ENCODE results near the gene ADGRV1. TPM values are rescaled to one million over a fixed set of nuclear protein-coding genes. Genes with fewer than 3 reads are reported as not detected.
A peak's percentile ranks its signal among the peaks of the same experiment; 100 is the strongest.

Gene ADGRV1
- total and polyA plus RNA-seq, 9 of the 15 experiments (the other 6 are each of a cell fraction or from before 2014, with no cell fraction given): 21.7 to 156 (median 58.2) TPM

DNA sequence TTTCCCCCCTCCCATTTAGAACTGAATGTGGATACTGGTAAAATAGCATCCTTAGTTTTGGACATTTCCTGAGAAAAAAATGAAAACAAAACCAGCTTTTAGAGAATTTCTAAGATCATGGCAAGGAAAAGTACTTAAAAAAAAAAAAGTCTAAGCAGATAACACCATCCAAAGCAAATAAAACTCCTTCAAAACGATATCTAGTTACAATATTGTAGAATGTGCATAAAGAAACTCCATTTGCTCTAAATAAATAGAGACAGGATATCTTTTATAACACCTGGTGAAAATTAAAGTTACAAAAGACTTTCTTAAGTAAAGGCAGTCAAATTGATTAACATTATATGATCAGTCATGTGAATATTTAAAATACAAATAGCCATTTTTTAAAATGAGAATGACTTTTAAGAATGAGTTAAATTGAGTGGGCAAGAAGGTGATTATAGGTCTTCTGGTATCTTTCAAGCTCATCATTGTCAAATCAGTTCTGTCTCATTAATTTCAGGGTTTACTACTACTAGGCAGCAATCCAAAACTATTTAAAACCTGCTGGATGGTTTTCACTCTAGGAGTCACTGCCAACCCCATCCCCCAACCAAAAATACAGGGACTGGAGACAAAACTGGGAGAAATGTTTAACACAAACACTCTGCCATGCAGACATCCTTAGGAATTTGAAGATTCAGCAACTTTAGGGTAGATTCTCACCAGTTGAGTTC lies 382.6 kb downstream of the ADGRV1 start:
- Histone ChIP-seq H3K4me1 (replicated peaks in 1 of 2; ENCODE audit: control insufficient read depth in 2 of 2, insufficient read depth in 2 of 2, low read length in 2 of 2) (no peaks in the 10 kb centered on the region; a peak in 1 of 5 replicates), H3K27ac (ENCODE audit: extremely low read depth, low read depth, low read length) (no peak overlapping the region), H3K9me1 (ENCODE audit: control insufficient read depth, insufficient read depth, low read length) (no peaks in the 10 kb centered on the region), H3K9me3 (replicated peaks; ENCODE audit: control insufficient read depth, insufficient read depth, low read depth, low read length) (no peaks in the 10 kb centered on the region), H3K36me3 (ENCODE audit: control insufficient read depth, insufficient read depth, low read length) (no peaks in the 10 kb centered on the region), H2AFZ (ENCODE audit: low read depth, low read length) (no peak overlapping the region), H3K9ac (ENCODE audit: insufficient read depth in 1 of 2, low read depth in 2 of 2, low read length in 2 of 2) (no peak overlapping the region), H3K79me2 (ENCODE audit: control insufficient read depth, insufficient read depth, low read length) (no peaks in the 10 kb centered on the region), H3K4me3 (no peak overlapping the region), H4K20me1 (replicated peaks; ENCODE audit: control insufficient read depth, insufficient read depth, low read length) (no peaks in the 10 kb centered on the region), H3K4me2 (ENCODE audit: insufficient read depth, low read length) (no peak overlapping the region), H3K27me3 (ENCODE audit: control insufficient read depth in 2 of 2, insufficient read depth in 2 of 2, low read length in 2 of 2) (no peaks in the 10 kb centered on the region)
- 46% methylated on average over 1 of the region's 1 CpG for WGBS (ENCODE audit: insufficient coverage, low coverage, missing lambda C conversion rate)
- in situ Hi-C loops (cut with MboI): no loop called here
- intact Hi-C loops (cut with micrococcal nuclease): no loop called here
- TF ChIP-seq ZNF316 (IDR thresholded peaks at IDR 0.05): peak; percentile 43
- no peak for TF ChIP-seq ZZZ3 (IDR thresholded peaks at IDR 0.05)
- TF ChIP-seq C11orf30 (IDR thresholded peaks at IDR 0.05; ENCODE audit: low read depth): peak; percentile 22; the same call in 1 of the 2 replicates
- BruUV-seq (replicated peaks): no TSS peak
- no peak for DNase-seq (ENCODE audit: extremely low read depth in 1 of 4, low spot score in 3 of 4)
- no peak for ATAC-seq
- FAIRE-seq: no peak
- POLR2A ChIA-PET: no interaction called here
- CTCF ChIA-PET (ENCODE audit: low intra/inter-chr PET ratio): no interaction called here

DNA sequence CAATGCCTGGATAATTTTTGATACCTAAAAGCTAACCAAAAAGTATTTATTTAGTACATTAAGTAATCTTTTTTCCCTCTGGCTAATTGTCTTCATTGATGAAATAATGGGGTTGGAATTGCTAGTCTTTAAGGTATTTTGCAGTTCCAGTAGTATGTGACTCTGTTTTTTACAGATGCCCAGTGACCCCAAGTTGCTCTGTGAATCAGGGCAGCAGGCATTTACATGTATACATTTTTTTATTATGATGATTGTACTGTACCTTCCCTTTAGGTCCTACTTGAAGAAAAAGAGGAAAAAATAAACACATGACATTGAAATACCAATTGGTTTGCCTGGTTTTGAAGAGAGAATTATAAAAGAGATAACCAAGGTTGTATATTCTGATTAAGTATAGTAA lies 385.5 kb downstream of the ADGRV1 start:
- no peak for ATAC-seq
- in situ Hi-C loops (cut with MboI): no loop called here
- Histone ChIP-seq H3K27ac (ENCODE audit: extremely low read depth, low read depth, low read length) (no peak overlapping the region), H3K36me3 (ENCODE audit: control insufficient read depth, insufficient read depth, low read length) (no peaks in the 10 kb centered on the region), H3K9ac (ENCODE audit: insufficient read depth in 1 of 2, low read depth in 2 of 2, low read length in 2 of 2) (no peak overlapping the region), H3K4me1 (replicated peaks in 1 of 2; ENCODE audit: control insufficient read depth in 2 of 2, insufficient read depth in 2 of 2, low read length in 2 of 2) (no peaks in the 10 kb centered on the region; a peak in 1 of 5 replicates), H3K79me2 (ENCODE audit: control insufficient read depth, insufficient read depth, low read length) (no peaks in the 10 kb centered on the region), H3K27me3 (ENCODE audit: control insufficient read depth in 2 of 2, insufficient read depth in 2 of 2, low read length in 2 of 2) (no peaks in the 10 kb centered on the region), H4K20me1 (replicated peaks; ENCODE audit: control insufficient read depth, insufficient read depth, low read length) (no peaks in the 10 kb centered on the region), H3K4me2 (ENCODE audit: insufficient read depth, low read length) (no peak overlapping the region), H3K4me3 (no peak overlapping the region), H3K9me3 (replicated peaks; ENCODE audit: control insufficient read depth, insufficient read depth, low read depth, low read length) (no peaks in the 10 kb centered on the region), H3K9me1 (ENCODE audit: control insufficient read depth, insufficient read depth, low read length) (no peaks in the 10 kb centered on the region), H2AFZ (ENCODE audit: low read depth, low read length) (no peak overlapping the region)
- intact Hi-C loops (cut with micrococcal nuclease): no loop called here
- ChIA-PET POLR2A (interaction anchor here (0.8 kb wide), 1 partner anchor 212 kb away, joined by 3 read pairs; no protein-coding TSS in a partner anchor), CTCF (ENCODE audit: low intra/inter-chr PET ratio) (no interaction called here)
- DNase-seq (ENCODE audit: extremely low read depth in 1 of 4, low spot score in 3 of 4): no peak
- no peak for FAIRE-seq
- BruUV-seq (replicated peaks): no TSS peak
- TF ChIP-seq SNIP1 (IDR thresholded peaks at IDR 0.05; ENCODE audit: low read depth) (no peak), NFRKB (IDR thresholded peaks at IDR 0.05; ENCODE audit: low read depth) (no peak), PTTG1 (tag; IDR thresholded peaks at IDR 0.05; ENCODE audit: low read depth) (no peak), KLF6 (CRISPR knock-in tag; IDR thresholded peaks at IDR 0.05; ENCODE audit: borderline replicate concordance) (no peak), CBX1 (IDR thresholded peaks at IDR 0.05; ENCODE audit: low read depth) (no peak), TAL1 (IDR thresholded peaks at IDR 0.05) (no peak), KLF10 (CRISPR knock-in tag; IDR thresholded peaks at IDR 0.05) (no peak), ZNF780A (CRISPR knock-in tag; IDR thresholded peaks at IDR 0.05) (no peak), KLF16 (IDR thresholded peaks at IDR 0.05) (no peak), L3MBTL2 (IDR thresholded peaks at IDR 0.05) (no peak), HLTF (IDR thresholded peaks at IDR 0.05) (no peak), TSC22D4 (tag; IDR thresholded peaks at IDR 0.05) (no peak), ZNF445 (CRISPR knock-in tag; IDR thresholded peaks at IDR 0.05; ENCODE audit: low read depth) (no peak), MYC (IDR thresholded peaks at IDR 0.05; ENCODE audit: low read depth, low read length) (no peak), MYC (CRISPR knock-in tag; IDR thresholded peaks at IDR 0.05; ENCODE audit: borderline replicate concordance, low read depth) (no peak), MYBL2 (IDR thresholded peaks at IDR 0.05; ENCODE audit: low read depth) (no peak), MYBL2 (CRISPR knock-in tag; IDR thresholded peaks at IDR 0.05; ENCODE audit: borderline replicate concordance) (no peak), ZFP30 (CRISPR knock-in tag; IDR thresholded peaks at IDR 0.05; ENCODE audit: borderline replicate concordance) (no peak)

All from K562 (cell line).